Thoracic aorta (tissue), 2 donors: ENCODE results near the gene ATXN8OS. TPM values are rescaled to one million over a fixed set of nuclear protein-coding genes. Genes with fewer than 3 reads are reported as not detected.

Experiments used
- ATAC-seq: fragments of 150-250 bp; one replicate; pipeline ENCODE4 v1.8.0; 2017; ENCODE audit warnings: low read depth; ENCODE audit not compliant: insufficient number of reproducible peaks, low FRiP score
- DNase-seq: peaks from one replicate; pipeline ENCODE4 v3.0.0-alpha.2; 2020; ENCODE audit warnings: low spot score
- H3K27ac ChIP-seq, 2 donors: fragments of 200-600 bp; sonication (generic); 1 replicate in 1 of 2; 2 replicates in 1 of 2; pipeline ENCODE4 v1.5.1; 2016; ENCODE audit warnings: mild to moderate bottlenecking in 2 of 2, moderate library complexity in 2 of 2
- H3K27me3 ChIP-seq: fragments of 200-600 bp; sonication (generic); replicated peaks from 2 replicates; pipeline ENCODE4 v1.6.0; 2016; ENCODE audit warnings: mild to moderate bottlenecking; ENCODE audit not compliant: insufficient read depth
- H3K36me3 ChIP-seq: fragments of 200-600 bp; sonication (generic); one replicate; pipeline ENCODE4 v1.5.1; 2016
- H3K4me1 ChIP-seq, 2 donors: fragments of 200-600 bp; sonication (generic); 1 replicate in 1 of 2; 2 replicates in 1 of 2; pipeline versions ENCODE4 v1.5.1 to v1.6.0; 2016; ENCODE audit warnings: low read depth in 2 of 2, mild to moderate bottlenecking in 1 of 2; ENCODE audit not compliant: control insufficient read depth in 1 of 2
- H3K4me3 ChIP-seq: fragments of 200-600 bp; sonication (generic); 2 replicates; pipeline ENCODE4 v1.5.1; 2016; ENCODE audit warnings: mild to moderate bottlenecking
- H3K9me3 ChIP-seq: fragments of 200-600 bp; sonication (generic); 2 replicates; pipeline ENCODE4 v1.5.1; 2016
- total RNA-seq, 2 donors: library from RNA; depleted of rRNA; stranded (reverse); fragments of >200 nt; gene quantifications; one replicate each; pipeline versions ENCODE4 v1.1.0 to v1.2.3, GENCODE V29; 2016
- TF ChIP-seq, protein P1 (sequence below): fragments of 200-600 bp; sonication (generic); IDR thresholded peaks from one replicate; pipeline ENCODE4 v1.5.1; 2019; ENCODE audit warnings: antibody characterized with exemption

The ATXN8OS gene
- not detected for total RNA-seq

DNA sequence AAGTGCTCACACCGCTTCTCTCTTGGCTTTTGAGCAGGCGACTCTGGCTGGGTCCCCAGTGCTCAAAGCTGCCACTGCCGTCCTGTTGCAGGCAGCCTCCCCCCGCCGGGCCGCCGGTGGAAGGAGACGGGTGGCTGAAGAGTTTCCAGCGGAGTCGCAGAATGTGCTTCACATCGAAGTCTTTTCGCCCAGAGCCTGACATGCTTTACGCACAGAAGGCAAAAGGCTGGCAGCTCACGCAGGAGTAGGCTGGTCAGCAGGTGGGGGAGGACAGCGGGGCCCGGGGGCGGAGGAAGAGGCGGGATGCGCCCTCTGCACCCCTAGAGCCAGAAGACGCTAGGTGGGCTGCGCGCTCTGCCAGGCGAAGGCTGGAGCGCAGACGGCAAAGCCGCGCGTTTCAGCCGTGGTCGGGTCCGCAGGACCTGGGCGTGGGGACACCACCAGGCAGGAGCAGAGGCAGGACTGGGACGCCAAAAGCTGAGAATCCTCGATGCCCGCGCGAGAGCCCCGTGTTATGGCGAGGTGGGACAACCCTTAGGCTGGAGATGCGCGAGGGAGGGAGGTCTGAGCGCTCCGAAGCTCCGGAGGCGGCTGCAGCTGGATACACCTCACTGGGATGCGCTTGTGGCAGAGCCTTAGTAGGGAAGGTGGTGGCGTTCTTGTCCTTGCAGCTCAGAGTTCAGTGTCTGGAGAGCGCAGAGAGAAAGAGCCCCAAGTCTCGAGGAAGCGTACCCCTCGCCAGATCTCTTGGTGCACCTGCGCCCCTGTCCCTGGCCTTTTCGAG is at the start of gene ATXN8OS:
TSS of gene ATXN8OS (plus strand) at position 329 of the 784 bp plus-strand sequence.
- Histone ChIP-seq H3K4me1 (no peaks in the 10 kb centered on the region), H3K36me3 (no peaks in the 10 kb centered on the region), H3K27me3 (no peaks in the 10 kb centered on the region), H3K4me3 (no peak within 1 kb of the TSS), H3K9me3 (no peaks in the 10 kb centered on the region), H3K27ac (no peak within 1 kb of the TSS)
- TF ChIP-seq, protein P1, sequence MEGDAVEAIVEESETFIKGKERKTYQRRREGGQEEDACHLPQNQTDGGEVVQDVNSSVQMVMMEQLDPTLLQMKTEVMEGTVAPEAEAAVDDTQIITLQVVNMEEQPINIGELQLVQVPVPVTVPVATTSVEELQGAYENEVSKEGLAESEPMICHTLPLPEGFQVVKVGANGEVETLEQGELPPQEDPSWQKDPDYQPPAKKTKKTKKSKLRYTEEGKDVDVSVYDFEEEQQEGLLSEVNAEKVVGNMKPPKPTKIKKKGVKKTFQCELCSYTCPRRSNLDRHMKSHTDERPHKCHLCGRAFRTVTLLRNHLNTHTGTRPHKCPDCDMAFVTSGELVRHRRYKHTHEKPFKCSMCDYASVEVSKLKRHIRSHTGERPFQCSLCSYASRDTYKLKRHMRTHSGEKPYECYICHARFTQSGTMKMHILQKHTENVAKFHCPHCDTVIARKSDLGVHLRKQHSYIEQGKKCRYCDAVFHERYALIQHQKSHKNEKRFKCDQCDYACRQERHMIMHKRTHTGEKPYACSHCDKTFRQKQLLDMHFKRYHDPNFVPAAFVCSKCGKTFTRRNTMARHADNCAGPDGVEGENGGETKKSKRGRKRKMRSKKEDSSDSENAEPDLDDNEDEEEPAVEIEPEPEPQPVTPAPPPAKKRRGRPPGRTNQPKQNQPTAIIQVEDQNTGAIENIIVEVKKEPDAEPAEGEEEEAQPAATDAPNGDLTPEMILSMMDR, result no peak
- DNase-seq (no peak), ATAC-seq (no peak)

GRCh38 chr13:70080012-70080411 is 27.6 kb upstream of the ATXN8OS start:
- DNase-seq, result no peak
- TF ChIP-seq, protein P1, result no peak
- H3K36me3 ChIP-seq, result no peaks in the 10 kb centered on the region
- ATAC-seq, result no peak
- no peaks in the 10 kb centered on the region for H3K27me3 ChIP-seq
- no peak overlapping the region for H3K4me3 ChIP-seq
- no peaks in the 10 kb centered on the region for H3K4me1 ChIP-seq
- H3K9me3 ChIP-seq, result no peaks in the 10 kb centered on the region
- H3K27ac ChIP-seq, result no peak overlapping the region

DNA sequence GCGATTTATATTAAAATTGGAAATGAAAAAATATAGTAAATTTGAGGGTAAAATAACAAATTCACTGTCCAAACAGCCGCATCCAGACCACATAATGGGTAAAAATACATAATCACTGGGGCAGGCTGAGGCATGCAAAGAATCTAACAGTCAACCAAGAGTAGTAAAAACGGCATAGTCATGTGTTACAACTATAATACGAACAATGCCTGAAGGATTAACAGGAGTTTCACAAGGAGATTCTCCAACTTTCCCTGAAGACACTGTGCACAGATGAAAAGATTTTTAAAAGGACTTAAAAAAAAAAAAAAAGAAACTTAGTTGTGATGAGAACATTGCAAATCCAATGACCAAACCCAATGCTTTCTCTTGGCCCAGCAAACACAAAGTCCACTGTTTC is 20.4 kb upstream of the ATXN8OS start:
- Histone ChIP-seq H3K4me1 (no peaks in the 10 kb centered on the region), H3K36me3 (no peaks in the 10 kb centered on the region), H3K27me3 (no peaks in the 10 kb centered on the region), H3K27ac (no peak overlapping the region), H3K9me3 (no peaks in the 10 kb centered on the region), H3K4me3 (no peak overlapping the region)
- DNase-seq (no peak), ATAC-seq (no peak)
- TF ChIP-seq, protein P1, result no peak

GRCh38 chr13:70088926-70089325 is 18.7 kb upstream of the ATXN8OS start:
- no peak overlapping the region for H3K27ac ChIP-seq
- TF ChIP-seq, protein P1, result no peak
- no peak for DNase-seq
- H3K36me3 ChIP-seq, result no peaks in the 10 kb centered on the region
- no peaks in the 10 kb centered on the region for H3K9me3 ChIP-seq
- no peaks in the 10 kb centered on the region for H3K4me1 ChIP-seq
- no peaks in the 10 kb centered on the region for H3K27me3 ChIP-seq
- no peak for ATAC-seq
- H3K4me3 ChIP-seq, result no peak overlapping the region

GRCh38 chr13:70090036-70090723 is 17.4 kb upstream of the ATXN8OS start:
- Histone ChIP-seq H3K4me1 (no peaks in the 10 kb centered on the region), H3K36me3 (no peaks in the 10 kb centered on the region), H3K27ac (no peak overlapping the region), H3K4me3 (no peak overlapping the region), H3K27me3 (no peaks in the 10 kb centered on the region), H3K9me3 (no peaks in the 10 kb centered on the region)
- DNase-seq (no peak), ATAC-seq (no peak)
- TF ChIP-seq, protein P1, result no peak
